HepG2 (cell line): Measurements from ENCODE around the gene APOC1. TPM values are rescaled to one million over a fixed set of nuclear protein-coding genes. Genes with fewer than 3 reads are reported as not detected.
A peak's percentile ranks its signal among the peaks of the same experiment; 100 is the strongest.

Experiments
- ATAC-seq: fragments of 200-7000 bp; cut with Tn5 transposase; 3 replicates; pipeline ENCODE4 v1.9.1; 2020; ENCODE audit warnings: mild to moderate bottlenecking, moderate library complexity
- BruUV-seq: library from RNA; stranded (reverse); fragments of 400-500 nt; replicated peaks from 2 replicates; lab custom pipeline; 2021; lab: Mats Ljungman, UMichigan
- CTCF ChIA-PET: fragments of 300-600 bp; formaldehyde crosslinking; extraction: SDS; loops from one replicate; lab custom pipeline; 2021; ENCODE audit warnings: low total read pairs, inconsistent platforms, low intra/inter-chr PET ratio; lab: Yijun Ruan, JAX
- POLR2A ChIA-PET: fragments of 350-600 bp; sonication (Branson Sonifier 250); formaldehyde crosslinking; loops from one replicate; lab custom pipeline; 2020; ENCODE audit warnings: antibody characterized with exemption, inconsistent platforms; lab: Yijun Ruan, JAX
- DNase-seq: peaks from one replicate; pipeline ENCODE4 v3.0.0-alpha.2; 2015; ENCODE audit warnings: low spot score
- FAIRE-seq: peaks from 3 replicates; lab custom pipeline; 2011; peaks lifted over from hg19 to GRCh38; lab: Jason Lieb, UNC
- H2AFZ ChIP-seq: one replicate; pipeline ENCODE4 v1.6.1; 2011; ENCODE audit warnings: low read length, inconsistent platforms
- H3K27ac ChIP-seq: fragments of 300-600 bp; 3 replicates; pipeline ENCODE4 v1.8.0; 2011; ENCODE audit warnings: mixed run types, mild to moderate bottlenecking, mixed read lengths, low read length, inconsistent platforms; ENCODE audit not compliant: insufficient read depth; ENCODE audit errors: extremely low read length
- H3K27me3 ChIP-seq, 2 experiments: fragments of 200-600 bp in 1 of 2; 2 replicates in 1 of 2; 3 replicates in 1 of 2; pipeline versions ENCODE4 v1.6.0 to v1.8.0; 2011; ENCODE audit warnings: low read length in 2 of 2, mild to moderate bottlenecking in 2 of 2, moderate library complexity in 2 of 2, inconsistent platforms in 1 of 2; ENCODE audit not compliant: insufficient read depth in 2 of 2, control insufficient read depth in 1 of 2
- H3K36me3 ChIP-seq, 2 experiments: fragments of 200-600 bp in 1 of 2; replicated peaks in 1 of 2; 2 replicates in 1 of 2; 3 replicates in 1 of 2; pipeline versions ENCODE4 v1.5.1 to v1.8.0; 2011; ENCODE audit warnings: low read length in 2 of 2, inconsistent platforms in 1 of 2; ENCODE audit not compliant: insufficient read depth in 2 of 2, control insufficient read depth in 1 of 2
- H3K4me1 ChIP-seq: 2 replicates; pipeline ENCODE4 v1.5.1; 2012; ENCODE audit warnings: low read length, inconsistent platforms; ENCODE audit not compliant: insufficient read depth
- H3K4me2 ChIP-seq: 2 replicates; pipeline ENCODE4 v1.6.0; 2011; ENCODE audit warnings: low read depth, low read length, inconsistent platforms
- H3K4me3 ChIP-seq, 3 experiments: fragments of 200-600 bp in 1 of 3; sonication (generic), shearing (Covaris generic) in 1 of 3; replicated peaks in 1 of 3; 2 replicates each; pipeline ENCODE4 v1.5.1; 2011 to 2016; ENCODE audit warnings: low read length in 3 of 3, inconsistent platforms in 2 of 3, low read depth in 2 of 3, mild to moderate bottlenecking in 2 of 3, control low read depth in 1 of 3, mixed read lengths in 1 of 3; ENCODE audit not compliant: insufficient read depth in 1 of 3
- H3K79me2 ChIP-seq: one replicate; pipeline ENCODE4 v1.6.1; 2011; ENCODE audit warnings: low read length, inconsistent platforms; ENCODE audit not compliant: insufficient read depth
- H3K9ac ChIP-seq: 2 replicates; pipeline ENCODE4 v1.6.0; 2011; ENCODE audit warnings: mild to moderate bottlenecking, low read depth, low read length, inconsistent platforms; ENCODE audit not compliant: insufficient read depth
- H3K9me3 ChIP-seq: 2 replicates; pipeline ENCODE4 v1.5.1; 2012; ENCODE audit warnings: mild to moderate bottlenecking, low read length
- H4K20me1 ChIP-seq: 2 replicates; pipeline ENCODE4 v1.6.0; 2011; ENCODE audit warnings: inconsistent platforms, mild to moderate bottlenecking, low read length, moderate library complexity; ENCODE audit not compliant: insufficient read depth
- AGO1 ChIP-seq: fragments of 200-400 bp; formaldehyde crosslinking; IDR thresholded peaks from 2 replicates; pipeline ENCODE4 v1.6.1; 2017; ENCODE audit warnings: mild to moderate bottlenecking, low read depth, low read length, moderate library complexity; ENCODE audit not compliant: poor library complexity, severe bottlenecking
- ATF3 ChIP-seq: sonication (generic); formaldehyde crosslinking; IDR thresholded peaks from 2 replicates; pipeline ENCODE4 v1.4.0; 2020; ENCODE audit warnings: missing genetic modification reagents
- CCDC6 ChIP-seq: sonication (generic); formaldehyde crosslinking; IDR thresholded peaks from 2 replicates; pipeline ENCODE4 v1.8.1; 2022; ENCODE audit warnings: mild to moderate bottlenecking, missing genetic modification reagents, moderate library complexity
- HOXA9 ChIP-seq: sonication (generic); formaldehyde crosslinking; IDR thresholded peaks from 2 replicates; pipeline ENCODE4 v1.8.1; 2022; ENCODE audit warnings: missing genetic modification reagents, mild to moderate bottlenecking, moderate library complexity, borderline replicate concordance
- JUNB ChIP-seq: sonication (generic); formaldehyde crosslinking; IDR thresholded peaks from 2 replicates; pipeline ENCODE4 v1.8.0; 2022; ENCODE audit warnings: missing genetic modification reagents, mild to moderate bottlenecking, borderline replicate concordance
- NRL ChIP-seq: sonication (generic); formaldehyde crosslinking; IDR thresholded peaks from 2 replicates; pipeline ENCODE4 v1.5.0; 2020; ENCODE audit warnings: missing genetic modification reagents, mild to moderate bottlenecking, moderate library complexity, borderline replicate concordance
- PAX8 ChIP-seq: sonication (generic); formaldehyde crosslinking; IDR thresholded peaks from 2 replicates; pipeline ENCODE4 v1.8.0; 2022; ENCODE audit warnings: mild to moderate bottlenecking, missing genetic modification reagents, borderline replicate concordance
- PHF8 ChIP-seq: sonication (generic); formaldehyde crosslinking; IDR thresholded peaks from 2 replicates; pipeline ENCODE4 v1.5.0; 2020; ENCODE audit warnings: missing genetic modification reagents
- TEAD2 ChIP-seq: sonication (generic); formaldehyde crosslinking; IDR thresholded peaks from 2 replicates; pipeline ENCODE4 v1.9.0; 2021; ENCODE audit warnings: missing genetic modification reagents
- XRCC5 ChIP-seq: fragments of 200-400 bp; formaldehyde crosslinking; optimal IDR thresholded peaks from 2 replicates; pipeline ENCODE3; 2017; ENCODE audit warnings: mild to moderate bottlenecking, low read length
- ZNF138 ChIP-seq: sonication (generic); formaldehyde crosslinking; IDR thresholded peaks from 2 replicates; pipeline ENCODE4 v1.5.0; 2020; ENCODE audit warnings: mild to moderate bottlenecking, low read depth, missing genetic modification reagents
- ZNF235 ChIP-seq: sonication (generic); formaldehyde crosslinking; IDR thresholded peaks from 2 replicates; pipeline ENCODE4 v1.8.1; 2023; ENCODE audit warnings: mild to moderate bottlenecking, missing genetic modification reagents, borderline replicate concordance
- ZNF251 ChIP-seq: sonication (generic); formaldehyde crosslinking; IDR thresholded peaks from 2 replicates; pipeline ENCODE4 v1.9.0; 2021; ENCODE audit warnings: mild to moderate bottlenecking, missing genetic modification reagents
- WGBS: methylation state at CpG from one replicate; pipeline ENCODE4 v1.1.6; 2017; ENCODE audit warnings: low lambda C conversion rate; 5-methylcytosine and 5-hydroxymethylcytosine counted together
- in situ Hi-C: cut with HindIII; loops from 2 replicates; pipeline ENCODE4 v1.10.0; 2017; ENCODE audit warnings: low pct_unique_long_range_greater_than_20kb; ENCODE audit not compliant: extremely low pct_ligation_motif_present
- intact Hi-C: fragments of 100-400 bp; cut with micrococcal nuclease; formaldehyde crosslinking; loops from one replicate; pipeline ENCODE4 v1.10.0; 2022; ENCODE audit not compliant: unreplicated experiment
- polyA plus RNA-seq, 8 experiments: library from polyadenylated mRNA; depleted of rRNA in 3 of 8; stranded (reverse) in 7 of 8; unstranded in 1 of 8; fragments of >200 nt; fragmentation: Illumina TruSeq in 4 of 8; extraction: Trizol in 4 of 8; gene quantifications; 2 replicates each; pipeline versions ENCODE4 v1.2.1 to v1.2.3, GENCODE V29; 2011 to 2016; ENCODE audit warnings: low read depth in 4 of 8, missing spikeins in 1 of 8, mixed read lengths in 1 of 8; ENCODE audit not compliant: insufficient read depth in 1 of 8
- total RNA-seq, 5 experiments: library from RNA; depleted of rRNA; stranded (reverse); fragments of >200 nt; fragmentation: Illumina TruSeq; extraction: Trizol; gene quantifications; 2 replicates each; pipeline ENCODE4 v1.2.3, GENCODE V29; 2016; ENCODE audit warnings: low read depth in 1 of 5
- TF ChIP-seq, protein P1 (sequence below): sonication (generic); formaldehyde crosslinking; IDR thresholded peaks from 2 replicates; pipeline ENCODE4 v1.5.0; 2020; ENCODE audit warnings: mild to moderate bottlenecking, missing genetic modification reagents, borderline replicate concordance

The APOC1 gene
- total and polyA plus RNA-seq, 2 of the 13 experiments (the other 11 are each of a cell fraction or from before 2014, with no cell fraction given): 600 to 1,235 TPM

DNA sequence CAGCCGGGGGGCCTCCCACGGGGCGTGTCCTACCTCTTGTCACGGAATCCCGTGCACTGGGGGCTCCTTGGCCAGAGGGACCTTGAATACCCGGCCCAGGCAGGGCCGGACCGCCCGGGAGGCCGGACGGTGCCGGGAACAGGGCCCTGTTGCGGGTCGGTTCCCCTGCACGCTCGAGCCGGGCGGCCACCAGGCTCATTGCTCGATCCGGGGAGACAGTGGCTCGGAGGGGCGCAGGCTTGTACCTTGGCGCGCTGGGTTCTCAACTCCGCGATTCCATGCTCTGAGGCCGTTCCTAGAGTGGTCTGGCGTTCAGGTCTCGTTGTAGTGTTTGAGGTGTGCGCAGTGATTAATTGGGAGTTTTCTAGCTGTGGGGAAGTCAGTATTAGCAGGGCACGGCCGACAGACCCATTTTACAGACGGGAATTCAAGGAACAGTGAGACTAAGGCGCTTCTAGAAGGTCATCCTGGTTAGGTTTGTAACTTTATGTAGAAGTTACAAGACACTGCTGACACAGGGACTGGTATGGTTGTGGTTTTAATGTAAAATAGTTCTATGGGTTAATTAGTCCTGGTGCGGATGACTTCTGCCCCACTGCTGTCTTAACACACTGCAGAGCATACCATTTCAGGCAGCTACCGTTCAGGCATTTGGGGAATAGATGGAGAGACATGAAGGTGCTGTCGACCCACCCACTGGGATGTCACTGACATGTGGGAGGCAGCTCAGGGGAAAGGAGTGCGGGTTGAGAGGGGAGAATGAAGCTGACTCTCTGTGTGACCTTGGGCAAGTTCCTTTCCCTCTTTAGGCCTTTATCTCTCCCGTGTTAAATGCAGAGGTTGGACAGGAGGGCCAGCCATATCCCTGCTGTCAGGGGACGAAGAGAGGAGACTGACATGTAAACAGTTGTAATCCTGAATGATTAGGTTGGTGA lies 41.4 kb downstream of the APOC1 start:
- peaks cover 63% of the 10 kb centered on the region for H3K4me1 ChIP-seq
- H3K27me3 ChIP-seq: no peaks in the 10 kb centered on the region; a peak in 1 of 5 replicates
- POLR2A ChIA-PET: interaction anchor here (1.1 to 5.2 kb wide), 7 partner anchors 20 to 110 kb away, joined by 5 to 57 read pairs (median 9); partner anchors contain the start of genes APOE, NECTIN2 and TOMM40
- peaks cover 59% of the 10 kb centered on the region for H3K79me2 ChIP-seq
- no peaks in the 10 kb centered on the region for H3K9me3 ChIP-seq
- ATAC-seq (peak; percentile 28; the same call in 2 of the 3 replicates), FAIRE-seq (no peak), DNase-seq (no peak)
- peaks cover 19% of the 10 kb centered on the region for H4K20me1 ChIP-seq
- H3K36me3 ChIP-seq: peaks cover 3 to 14% of the 10 kb centered on the region in 2 experiments
- CTCF ChIA-PET: interaction anchor here (1.4 kb wide), 1 partner anchor 52 kb away, joined by 4 read pairs; no protein-coding TSS in a partner anchor
- H2AFZ ChIP-seq: no peak overlapping the region
- H3K4me2 ChIP-seq: peak overlapping the region; percentile 96
- peak overlapping the region; percentile 73 for H3K27ac ChIP-seq
- peak overlapping the region; percentile 93 to 100 (median 99) for H3K4me3 ChIP-seq
- intact Hi-C loops (loop anchor here (10.0 kb wide), 1 partner anchor 111 kb away; the partner anchor contains the start of gene NECTIN2), in situ Hi-C loops (no loop called here)
- TSS peak; percentile 49 for BruUV-seq
- WGBS: 2% methylated on average over 13 of the region's 40 CpGs
- H3K9ac ChIP-seq: peak overlapping the region; percentile 97
- TF ChIP-seq, protein P1, sequence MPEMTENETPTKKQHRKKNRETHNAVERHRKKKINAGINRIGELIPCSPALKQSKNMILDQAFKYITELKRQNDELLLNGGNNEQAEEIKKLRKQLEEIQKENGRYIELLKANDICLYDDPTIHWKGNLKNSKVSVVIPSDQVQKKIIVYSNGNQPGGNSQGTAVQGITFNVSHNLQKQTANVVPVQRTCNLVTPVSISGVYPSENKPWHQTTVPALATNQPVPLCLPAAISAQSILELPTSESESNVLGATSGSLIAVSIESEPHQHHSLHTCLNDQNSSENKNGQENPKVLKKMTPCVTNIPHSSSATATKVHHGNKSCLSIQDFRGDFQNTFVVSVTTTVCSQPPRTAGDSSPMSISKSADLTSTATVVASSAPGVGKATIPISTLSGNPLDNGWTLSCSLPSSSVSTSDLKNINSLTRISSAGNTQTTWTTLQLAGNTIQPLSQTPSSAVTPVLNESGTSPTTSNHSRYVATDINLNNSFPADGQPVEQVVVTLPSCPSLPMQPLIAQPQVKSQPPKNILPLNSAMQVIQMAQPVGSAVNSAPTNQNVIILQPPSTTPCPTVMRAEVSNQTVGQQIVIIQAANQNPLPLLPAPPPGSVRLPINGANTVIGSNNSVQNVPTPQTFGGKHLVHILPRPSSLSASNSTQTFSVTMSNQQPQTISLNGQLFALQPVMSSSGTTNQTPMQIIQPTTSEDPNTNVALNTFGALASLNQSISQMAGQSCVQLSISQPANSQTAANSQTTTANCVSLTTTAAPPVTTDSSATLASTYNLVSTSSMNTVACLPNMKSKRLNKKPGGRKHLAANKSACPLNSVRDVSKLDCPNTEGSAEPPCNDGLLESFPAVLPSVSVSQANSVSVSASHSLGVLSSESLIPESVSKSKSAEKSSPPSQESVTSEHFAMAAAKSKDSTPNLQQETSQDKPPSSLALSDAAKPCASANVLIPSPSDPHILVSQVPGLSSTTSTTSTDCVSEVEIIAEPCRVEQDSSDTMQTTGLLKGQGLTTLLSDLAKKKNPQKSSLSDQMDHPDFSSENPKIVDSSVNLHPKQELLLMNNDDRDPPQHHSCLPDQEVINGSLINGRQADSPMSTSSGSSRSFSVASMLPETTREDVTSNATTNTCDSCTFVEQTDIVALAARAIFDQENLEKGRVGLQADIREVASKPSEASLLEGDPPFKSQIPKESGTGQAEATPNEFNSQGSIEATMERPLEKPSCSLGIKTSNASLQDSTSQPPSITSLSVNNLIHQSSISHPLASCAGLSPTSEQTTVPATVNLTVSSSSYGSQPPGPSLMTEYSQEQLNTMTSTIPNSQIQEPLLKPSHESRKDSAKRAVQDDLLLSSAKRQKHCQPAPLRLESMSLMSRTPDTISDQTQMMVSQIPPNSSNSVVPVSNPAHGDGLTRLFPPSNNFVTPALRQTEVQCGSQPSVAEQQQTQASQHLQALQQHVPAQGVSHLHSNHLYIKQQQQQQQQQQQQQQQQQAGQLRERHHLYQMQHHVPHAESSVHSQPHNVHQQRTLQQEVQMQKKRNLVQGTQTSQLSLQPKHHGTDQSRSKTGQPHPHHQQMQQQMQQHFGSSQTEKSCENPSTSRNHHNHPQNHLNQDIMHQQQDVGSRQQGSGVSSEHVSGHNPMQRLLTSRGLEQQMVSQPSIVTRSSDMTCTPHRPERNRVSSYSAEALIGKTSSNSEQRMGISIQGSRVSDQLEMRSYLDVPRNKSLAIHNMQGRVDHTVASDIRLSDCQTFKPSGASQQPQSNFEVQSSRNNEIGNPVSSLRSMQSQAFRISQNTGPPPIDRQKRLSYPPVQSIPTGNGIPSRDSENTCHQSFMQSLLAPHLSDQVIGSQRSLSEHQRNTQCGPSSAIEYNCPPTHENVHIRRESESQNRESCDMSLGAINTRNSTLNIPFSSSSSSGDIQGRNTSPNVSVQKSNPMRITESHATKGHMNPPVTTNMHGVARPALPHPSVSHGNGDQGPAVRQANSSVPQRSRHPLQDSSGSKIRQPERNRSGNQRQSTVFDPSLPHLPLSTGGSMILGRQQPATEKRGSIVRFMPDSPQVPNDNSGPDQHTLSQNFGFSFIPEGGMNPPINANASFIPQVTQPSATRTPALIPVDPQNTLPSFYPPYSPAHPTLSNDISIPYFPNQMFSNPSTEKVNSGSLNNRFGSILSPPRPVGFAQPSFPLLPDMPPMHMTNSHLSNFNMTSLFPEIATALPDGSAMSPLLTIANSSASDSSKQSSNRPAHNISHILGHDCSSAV (CRISPR knock-in tag): no peak
- 0 out of 2 replicates have a peak, but pooled peaks have one; percentile 26 for TF ChIP-seq CCDC6 (CRISPR knock-in tag)
- no peak for TF ChIP-seq ZNF138 (CRISPR knock-in tag)
- no peak; the same call in 1 of the 2 replicates for TF ChIP-seq PHF8 (CRISPR knock-in tag)
- TF ChIP-seq JUNB (CRISPR knock-in tag): 0 out of 2 replicates have a peak, but pooled peaks have one; percentile 33
- no peak for TF ChIP-seq TEAD2 (CRISPR knock-in tag)
- TF ChIP-seq ATF3 (CRISPR knock-in tag): no peak
- peak; percentile 70 for TF ChIP-seq AGO1
- no peak for TF ChIP-seq ZNF251 (CRISPR knock-in tag)
- no peak for TF ChIP-seq XRCC5
- 0 out of 2 replicates have a peak, but pooled peaks have one; percentile 6 for TF ChIP-seq ZNF235 (CRISPR knock-in tag)
- TF ChIP-seq NRL (CRISPR knock-in tag): peak; percentile 55; the same call in 1 of the 2 replicates
- no peak for TF ChIP-seq PAX8
- no peak for TF ChIP-seq HOXA9
